Measurements from ENCODE around the gene SHISA6.

Gene SHISA6

GRCh38 chr17:11212792-11213191, 28.2 kb upstream of the SHISA6 start:
- TF ChIP-seq TAF1 (IDR thresholded peaks at IDR 0.05; ENCODE audit: borderline replicate concordance, insufficient read depth, low read length) (no peak), SIN3A (IDR thresholded peaks at IDR 0.05; ENCODE audit: borderline replicate concordance, insufficient read depth, low read length) (no peak), REST (IDR thresholded peaks at IDR 0.05; ENCODE audit: insufficient read depth in 1 of 2, low read depth in 2 of 2, low read length in 2 of 2) (no peak), POLR2AphosphoS5 (IDR thresholded peaks at IDR 0.05; ENCODE audit: low read depth, low read length) (no peak), FOXP2 (optimal IDR thresholded peaks at IDR 0.05; ENCODE audit: borderline replicate concordance, extremely low read depth, extremely low read length, insufficient read depth) (no peak)

- TF ChIP-seq REST (IDR thresholded peaks at IDR 0.05; ENCODE audit: insufficient read depth in 1 of 2, low read depth in 2 of 2, low read length in 2 of 2) (no peak), FOXP2 (optimal IDR thresholded peaks at IDR 0.05; ENCODE audit: borderline replicate concordance, extremely low read depth, extremely low read length, insufficient read depth) (no peak), TAF1 (IDR thresholded peaks at IDR 0.05; ENCODE audit: borderline replicate concordance, insufficient read depth, low read length) (no peak), POLR2AphosphoS5 (IDR thresholded peaks at IDR 0.05; ENCODE audit: low read depth, low read length) (no peak), SIN3A (IDR thresholded peaks at IDR 0.05; ENCODE audit: borderline replicate concordance, insufficient read depth, low read length) (no peak)
These were observed 24.0 kb upstream of the SHISA6 start for GRCh38 chr17:11216976-11217375.

- TF ChIP-seq SIN3A (IDR thresholded peaks at IDR 0.05; ENCODE audit: borderline replicate concordance, insufficient read depth, low read length) (no peak), POLR2AphosphoS5 (IDR thresholded peaks at IDR 0.05; ENCODE audit: low read depth, low read length) (no peak), FOXP2 (optimal IDR thresholded peaks at IDR 0.05; ENCODE audit: borderline replicate concordance, extremely low read depth, extremely low read length, insufficient read depth) (no peak), REST (IDR thresholded peaks at IDR 0.05; ENCODE audit: insufficient read depth in 1 of 2, low read depth in 2 of 2, low read length in 2 of 2) (no peak), TAF1 (IDR thresholded peaks at IDR 0.05; ENCODE audit: borderline replicate concordance, insufficient read depth, low read length) (no peak)
These were observed 19.8 kb upstream of the SHISA6 start for GRCh38 chr17:11221196-11221595.

GRCh38 chr17:11221721-11222120, 19.3 kb upstream of the SHISA6 start:
- TF ChIP-seq REST (IDR thresholded peaks at IDR 0.05; ENCODE audit: insufficient read depth in 1 of 2, low read depth in 2 of 2, low read length in 2 of 2) (no peak), TAF1 (IDR thresholded peaks at IDR 0.05; ENCODE audit: borderline replicate concordance, insufficient read depth, low read length) (no peak), POLR2AphosphoS5 (IDR thresholded peaks at IDR 0.05; ENCODE audit: low read depth, low read length) (no peak), SIN3A (IDR thresholded peaks at IDR 0.05; ENCODE audit: borderline replicate concordance, insufficient read depth, low read length) (no peak), FOXP2 (optimal IDR thresholded peaks at IDR 0.05; ENCODE audit: borderline replicate concordance, extremely low read depth, extremely low read length, insufficient read depth) (no peak)

DNA sequence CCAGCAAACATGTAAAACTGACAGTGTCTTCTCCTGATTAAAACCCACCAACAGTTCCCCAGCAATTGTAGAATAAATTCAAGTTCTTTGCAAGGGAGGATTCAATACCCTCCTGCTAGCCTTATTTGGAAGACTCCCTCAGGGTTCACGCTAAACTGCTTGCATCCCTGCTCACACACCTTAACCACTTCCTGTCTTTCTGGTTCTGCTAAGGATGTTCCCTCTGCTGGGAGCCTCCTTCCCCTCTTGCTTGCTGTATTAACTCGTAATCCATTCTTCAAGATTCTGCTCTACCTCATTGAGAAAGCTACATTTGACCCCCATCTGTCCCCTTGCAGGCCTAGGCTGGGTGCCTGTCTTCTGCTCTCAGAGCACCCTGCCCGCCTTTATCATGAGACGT, 2.3 kb upstream of the SHISA6 start:
- no peak for TF ChIP-seq POLR2AphosphoS5 (IDR thresholded peaks at IDR 0.05; ENCODE audit: low read depth, low read length)
- TF ChIP-seq REST (IDR thresholded peaks at IDR 0.05; ENCODE audit: insufficient read depth in 1 of 2, low read depth in 2 of 2, low read length in 2 of 2) = no peak
- no peak for TF ChIP-seq TAF1 (IDR thresholded peaks at IDR 0.05; ENCODE audit: borderline replicate concordance, insufficient read depth, low read length)
- no peak for TF ChIP-seq SIN3A (IDR thresholded peaks at IDR 0.05; ENCODE audit: borderline replicate concordance, insufficient read depth, low read length)
- TF ChIP-seq FOXP2 (optimal IDR thresholded peaks at IDR 0.05; ENCODE audit: borderline replicate concordance, extremely low read depth, extremely low read length, insufficient read depth) = no peak

All from PFSK-1 (cell line).